HG03025 (cell line): ENCODE results near the gene RBM42.

ENCODE experiments used
- ATAC-seq: cut with Tn5 transposase; IDR thresholded peaks from one replicate; pipeline ENCODE4 v1.9.1; 2021; ENCODE audit warnings: mild to moderate bottlenecking, moderate library complexity; ENCODE audit not compliant: unreplicated experiment, low FRiP score

RBM42 gene

DNA sequence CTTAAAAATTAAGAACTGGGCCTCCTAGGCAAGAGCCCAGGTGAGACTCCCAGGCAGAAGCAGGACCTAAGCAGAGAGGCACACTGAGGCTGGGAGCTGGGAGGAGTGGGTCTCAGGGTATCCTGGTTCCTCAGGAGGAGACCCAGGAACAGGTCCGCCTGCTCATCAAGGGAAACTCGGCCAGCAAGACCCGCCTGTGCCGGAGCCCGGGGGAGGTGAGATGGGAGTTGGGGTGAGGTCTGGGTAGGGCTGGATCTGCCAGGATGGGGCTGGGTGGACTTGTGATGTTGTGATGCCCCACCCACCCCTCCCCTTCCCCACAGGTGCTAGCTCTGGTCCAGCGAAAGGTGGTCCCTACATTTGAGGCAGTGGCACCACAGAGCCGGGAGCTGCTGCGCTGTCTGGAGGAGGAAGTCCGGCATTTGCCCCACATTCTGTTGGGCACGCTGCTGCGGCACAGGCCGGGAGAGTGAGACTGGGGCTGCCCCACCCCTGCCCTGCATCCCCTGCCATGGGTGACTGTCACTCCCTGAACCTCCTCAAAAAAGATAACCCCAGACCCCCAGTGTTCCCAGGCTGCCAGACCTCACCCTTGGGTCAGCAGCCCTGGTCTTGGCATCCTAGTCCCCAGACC, 9.4 kb upstream of the RBM42 start:
- no peak for ATAC-seq

DNA sequence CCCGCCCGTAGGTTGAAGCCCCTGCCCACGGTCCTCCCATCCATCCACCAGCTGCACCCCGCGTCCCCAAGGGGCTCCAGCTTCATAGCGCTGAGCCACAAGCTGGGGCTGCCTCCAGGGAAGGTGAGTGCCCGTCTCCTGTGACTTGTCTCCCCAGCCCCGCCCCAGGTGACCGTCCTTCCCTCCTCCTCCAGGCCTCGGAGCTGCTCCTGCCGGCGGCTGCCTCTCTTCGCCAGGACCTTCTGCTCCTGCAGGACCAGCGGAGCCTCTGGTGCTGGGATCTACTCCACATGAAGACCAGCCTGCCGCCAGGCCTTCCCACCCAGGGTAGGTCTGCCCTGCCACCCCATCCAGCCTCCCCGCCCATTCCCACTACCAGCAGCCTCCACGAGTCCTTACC, 8.8 kb upstream of the RBM42 start:
- ATAC-seq: no peak

DNA sequence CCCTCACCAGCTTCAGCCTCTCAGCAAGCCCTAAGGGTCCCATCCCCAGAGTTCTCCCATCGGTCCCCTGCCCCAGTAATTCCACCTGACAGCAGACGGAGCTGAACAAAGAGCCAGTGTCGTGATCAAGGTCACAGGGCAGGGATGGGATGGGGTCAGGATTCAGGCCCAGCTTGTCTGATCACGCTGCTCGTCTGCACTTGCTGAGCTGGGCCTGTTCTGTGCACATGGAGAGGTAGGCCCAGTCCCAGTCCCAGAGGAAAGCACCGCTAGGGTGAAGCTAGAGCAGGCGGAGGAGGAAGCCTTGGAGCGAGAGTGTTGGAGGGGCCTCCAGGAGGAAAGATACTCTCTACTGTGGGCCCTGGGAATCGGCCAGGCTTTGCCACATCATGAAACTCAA, 7.1 kb upstream of the RBM42 start:
- no peak for ATAC-seq

DNA sequence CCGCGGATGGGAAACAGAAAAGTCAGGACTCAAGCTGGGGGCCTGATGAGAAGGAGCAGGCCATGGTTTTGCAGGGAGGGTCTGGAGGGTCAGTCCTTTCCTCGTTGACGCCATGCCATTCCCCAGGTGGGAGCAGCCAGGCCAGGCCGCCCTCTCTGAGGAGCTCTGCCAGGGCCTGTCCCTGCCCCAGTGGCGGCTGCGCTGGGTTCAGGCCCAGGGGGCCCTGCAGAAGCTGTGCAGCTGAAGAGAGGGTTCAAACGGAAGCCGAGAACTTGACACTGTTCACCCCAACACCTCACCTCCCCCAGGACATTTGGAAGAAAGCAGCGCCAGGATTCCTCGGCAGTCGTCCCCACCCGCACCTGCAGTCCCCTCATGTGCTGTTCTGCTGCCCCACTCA, 6.1 kb upstream of the RBM42 start:
- no peak for ATAC-seq

DNA sequence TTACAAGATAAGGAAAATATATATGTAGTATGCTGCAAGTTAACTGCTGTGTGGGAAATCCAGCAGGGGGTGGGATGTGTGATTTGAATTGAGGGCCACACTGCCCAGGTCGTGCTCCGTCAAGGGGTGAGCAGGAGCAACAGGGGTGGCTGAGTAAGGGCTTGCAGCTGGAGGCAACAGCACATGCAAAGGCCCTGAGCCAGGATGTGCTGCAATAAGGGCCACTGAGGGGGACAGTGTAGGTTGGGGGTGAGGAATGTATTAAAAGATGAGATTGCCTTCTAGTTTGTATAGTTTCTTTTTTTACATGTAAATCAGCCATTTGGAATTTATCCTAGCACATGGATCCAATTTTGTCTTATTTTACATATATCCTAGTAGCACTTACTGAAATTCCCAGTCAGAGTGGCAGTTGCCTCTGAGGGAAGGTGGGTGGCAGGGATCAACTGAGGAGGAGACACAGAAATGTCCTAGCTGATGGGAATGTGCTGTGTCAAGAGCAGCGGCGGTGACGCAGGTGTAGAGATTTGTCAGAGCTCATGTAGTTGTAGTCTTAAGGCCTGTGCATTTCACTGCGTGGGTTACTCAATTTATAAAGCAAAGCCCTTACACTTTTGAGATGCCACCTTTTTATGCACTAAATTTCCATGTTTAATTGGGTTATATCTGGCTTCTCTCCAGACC, 5.4 kb upstream of the RBM42 start:
- no peak for ATAC-seq

DNA sequence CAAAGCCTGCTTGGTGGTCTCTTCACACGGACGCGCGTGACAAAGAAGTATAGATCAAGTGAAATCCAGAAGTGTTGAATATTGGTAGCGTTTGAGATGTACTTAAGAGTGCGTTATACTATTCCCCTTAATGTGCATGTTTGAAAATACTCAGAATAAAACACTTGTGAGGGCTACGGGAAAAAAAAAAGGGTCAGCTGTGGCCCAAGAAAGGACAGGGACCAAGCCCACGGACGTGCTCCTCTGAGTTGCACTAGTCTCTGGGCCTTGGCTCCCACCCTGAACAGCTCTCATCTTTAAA, 622 bp upstream of the RBM42 start:
- ATAC-seq: no peak

DNA sequence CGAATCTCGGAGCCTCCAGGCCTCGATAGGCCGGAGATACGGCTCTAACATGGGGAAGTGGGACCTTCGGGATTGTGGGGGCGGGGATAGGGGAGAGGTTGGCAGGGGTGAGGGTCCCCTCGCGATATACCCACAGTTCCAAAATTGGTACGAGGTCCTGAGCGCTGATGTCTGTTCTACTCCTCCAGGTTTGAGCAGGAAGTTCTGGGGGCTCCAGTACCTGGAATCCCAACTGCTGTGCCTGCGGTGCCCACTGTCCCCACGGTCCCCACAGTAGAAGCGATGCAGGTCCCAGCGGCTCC, 447 bp downstream of the RBM42 start:
- ATAC-seq: no peak

DNA sequence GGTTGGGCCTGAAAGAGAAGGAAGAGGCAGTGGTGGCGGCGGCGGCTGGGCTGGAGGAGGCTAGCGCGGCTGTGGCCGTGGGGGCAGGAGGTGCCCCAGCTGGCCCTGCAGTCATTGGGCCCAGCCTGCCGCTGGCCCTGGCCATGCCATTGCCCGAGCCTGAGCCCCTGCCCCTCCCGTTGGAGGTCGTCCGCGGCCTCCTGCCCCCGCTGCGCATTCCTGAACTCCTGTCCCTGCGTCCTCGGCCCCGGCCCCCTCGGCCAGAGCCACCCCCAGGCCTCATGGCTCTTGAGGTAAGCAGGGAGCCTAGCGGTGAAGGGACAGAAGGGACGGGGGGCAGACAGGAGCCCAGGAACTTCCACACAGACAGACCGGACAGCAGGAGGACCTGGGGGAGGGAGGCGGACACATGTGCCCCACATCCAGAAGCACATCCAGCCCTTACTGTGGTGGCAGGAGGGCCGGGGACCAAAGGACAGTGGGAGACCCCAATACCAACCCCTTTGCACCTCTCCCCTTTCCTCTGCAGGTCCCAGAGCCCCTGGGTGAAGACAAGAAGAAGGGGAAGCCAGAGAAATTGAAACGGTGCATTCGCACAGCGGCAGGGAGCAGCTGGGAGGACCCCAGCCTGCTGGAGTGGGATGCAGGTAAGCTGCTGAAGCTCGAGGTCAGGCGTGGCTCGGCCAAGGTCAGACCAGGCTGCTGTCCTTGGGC, 5.0 kb downstream of the RBM42 start:
- ATAC-seq: no peak

DNA sequence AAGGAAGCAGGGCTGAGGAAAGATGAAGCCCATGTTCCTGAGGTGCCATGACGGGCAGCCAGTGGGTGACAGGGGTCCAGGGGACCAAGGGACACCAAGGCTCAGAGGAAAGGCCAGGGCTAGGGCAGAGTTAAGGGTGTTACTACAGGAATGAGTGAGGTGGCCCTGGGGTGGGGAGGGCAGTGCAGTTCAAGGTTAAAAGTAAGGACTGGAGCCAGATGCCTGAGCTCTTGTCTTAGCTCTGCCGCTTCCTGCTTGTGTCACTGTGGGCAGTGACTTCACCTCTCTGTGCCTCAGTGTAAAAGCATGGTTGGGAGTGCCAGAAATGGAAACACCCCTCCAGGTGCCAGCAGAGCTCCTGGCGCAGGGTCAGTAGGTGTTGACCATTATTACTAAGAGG, 7.8 kb downstream of the RBM42 start:
- no peak for ATAC-seq

DNA sequence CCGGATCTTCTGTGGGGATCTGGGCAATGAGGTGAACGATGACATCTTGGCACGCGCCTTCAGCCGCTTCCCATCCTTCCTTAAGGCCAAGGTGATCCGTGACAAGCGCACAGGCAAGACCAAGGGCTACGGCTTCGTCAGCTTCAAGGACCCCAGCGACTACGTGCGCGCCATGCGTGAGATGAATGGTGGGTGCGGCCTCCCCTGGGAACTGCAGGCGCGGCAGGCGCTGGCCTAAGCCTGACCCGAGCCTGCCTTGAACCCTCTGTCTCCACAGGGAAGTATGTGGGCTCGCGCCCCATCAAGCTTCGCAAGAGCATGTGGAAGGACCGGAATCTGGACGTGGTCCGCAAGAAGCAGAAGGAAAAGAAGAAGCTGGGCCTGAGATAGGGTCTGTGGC, 8.3 kb downstream of the RBM42 start:
- ATAC-seq: no peak

DNA sequence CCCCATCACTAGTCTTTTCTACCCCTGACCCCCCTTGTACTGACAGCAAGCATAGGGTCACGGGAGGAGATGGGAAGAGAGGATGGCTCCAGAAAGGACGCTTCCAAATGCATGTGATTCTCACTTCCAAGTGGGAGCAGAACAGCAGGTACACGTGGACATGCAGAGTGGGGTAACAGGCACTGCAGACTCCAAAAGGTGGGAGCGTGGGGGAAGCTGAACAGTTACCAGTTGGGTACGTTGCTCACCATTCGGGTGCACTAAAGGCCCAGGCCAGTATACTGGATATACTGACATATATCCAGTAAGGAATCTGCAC, 10.4 kb downstream of the RBM42 start:
- ATAC-seq: no peak

DNA sequence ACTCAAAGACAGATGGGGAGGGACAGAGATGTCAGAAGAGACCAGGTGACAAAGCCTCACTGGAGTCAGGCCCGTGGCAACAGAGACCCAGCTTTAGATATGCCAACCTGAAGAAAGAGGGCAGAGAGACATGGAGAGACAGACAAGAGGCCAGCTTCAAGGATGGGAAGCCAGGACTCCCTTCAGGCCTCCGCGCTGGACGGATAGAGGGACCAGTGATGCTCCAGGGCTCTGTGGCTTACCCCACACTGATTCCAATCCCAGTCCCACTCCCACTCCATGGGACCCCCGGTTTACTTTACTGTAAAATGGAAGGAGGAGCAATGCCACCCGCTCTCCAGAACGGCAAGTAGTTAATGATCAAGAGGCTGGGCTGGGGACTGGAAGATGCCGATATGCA, 11.0 kb downstream of the RBM42 start:
- no peak for ATAC-seq

DNA sequence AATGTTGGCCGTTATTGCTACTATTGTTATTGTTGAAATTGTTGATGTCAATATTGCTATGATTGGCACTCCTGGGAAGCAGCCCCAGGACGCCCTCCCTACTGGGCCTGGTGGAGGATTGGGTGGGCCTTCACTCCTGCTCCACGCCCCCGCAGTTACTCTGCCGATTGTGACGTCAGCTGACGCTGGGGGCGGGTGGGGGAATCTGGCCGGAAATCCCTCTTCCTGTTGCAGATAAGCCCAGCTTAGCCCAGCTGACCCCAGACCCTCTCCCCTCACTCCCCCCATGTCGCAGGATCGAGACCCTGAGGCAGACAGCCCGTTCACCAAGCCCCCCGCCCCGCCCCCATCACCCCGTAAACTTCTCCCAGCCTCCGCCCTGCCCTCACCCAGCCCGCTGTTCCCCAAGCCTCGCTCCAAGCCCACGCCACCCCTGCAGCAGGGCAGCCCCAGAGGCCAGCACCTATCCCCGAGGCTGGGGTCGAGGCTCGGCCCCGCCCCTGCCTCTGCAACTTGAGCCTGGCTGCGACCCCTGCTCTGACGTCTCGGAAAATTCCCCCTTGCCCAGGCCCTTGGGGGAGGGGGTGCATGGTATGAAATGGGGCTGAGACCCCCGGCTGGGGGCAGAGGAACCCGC, 12.8 kb downstream of the RBM42 start, which contains the start of gene ETV2:
ETV2 (plus strand) TSS at position 231 of the 637 bp plus-strand sequence. CDS start 716 bp downstream, outside the sequence.
- ATAC-seq: no peak

DNA sequence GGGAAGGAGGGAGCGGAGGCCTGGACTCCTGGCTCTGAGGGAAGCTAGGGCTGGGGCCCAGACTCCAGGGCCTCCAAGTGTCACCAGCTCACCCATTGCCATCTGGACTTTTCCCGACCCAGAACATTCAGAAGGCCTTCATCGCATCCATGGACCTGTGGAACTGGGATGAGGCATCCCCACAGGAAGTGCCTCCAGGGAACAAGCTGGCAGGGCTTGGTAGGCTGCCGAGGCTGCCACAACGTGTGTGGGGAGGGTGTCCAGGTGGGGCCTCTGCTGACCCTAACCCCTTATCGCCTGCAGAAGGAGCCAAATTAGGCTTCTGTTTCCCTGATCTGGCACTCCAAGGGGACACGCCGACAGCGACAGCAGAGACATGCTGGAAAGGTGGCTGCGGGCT, 13.5 kb downstream of the RBM42 start:
- no peak for ATAC-seq

DNA sequence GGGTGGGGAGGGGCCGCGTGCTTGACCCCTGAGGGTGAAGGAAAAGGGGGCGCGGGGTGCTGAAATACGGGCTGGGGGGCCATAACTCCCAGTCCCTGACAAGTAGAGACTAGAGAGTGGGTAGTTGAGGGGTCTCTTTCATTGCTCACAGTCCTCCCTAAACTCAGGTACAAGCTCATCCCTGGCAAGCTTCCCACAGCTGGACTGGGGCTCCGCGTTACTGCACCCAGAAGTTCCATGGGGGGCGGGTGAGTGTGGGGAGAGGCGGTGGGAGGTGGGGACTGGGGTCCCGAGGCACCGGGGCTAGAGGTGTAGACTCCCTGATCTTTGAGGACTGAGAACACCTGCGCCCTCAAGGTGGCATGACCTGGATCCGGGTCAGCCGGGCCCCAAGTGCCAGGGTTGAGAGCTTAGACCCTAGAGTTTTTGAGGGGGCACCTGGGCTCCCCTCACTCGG, 14.0 kb downstream of the RBM42 start:
- ATAC-seq: no peak

DNA sequence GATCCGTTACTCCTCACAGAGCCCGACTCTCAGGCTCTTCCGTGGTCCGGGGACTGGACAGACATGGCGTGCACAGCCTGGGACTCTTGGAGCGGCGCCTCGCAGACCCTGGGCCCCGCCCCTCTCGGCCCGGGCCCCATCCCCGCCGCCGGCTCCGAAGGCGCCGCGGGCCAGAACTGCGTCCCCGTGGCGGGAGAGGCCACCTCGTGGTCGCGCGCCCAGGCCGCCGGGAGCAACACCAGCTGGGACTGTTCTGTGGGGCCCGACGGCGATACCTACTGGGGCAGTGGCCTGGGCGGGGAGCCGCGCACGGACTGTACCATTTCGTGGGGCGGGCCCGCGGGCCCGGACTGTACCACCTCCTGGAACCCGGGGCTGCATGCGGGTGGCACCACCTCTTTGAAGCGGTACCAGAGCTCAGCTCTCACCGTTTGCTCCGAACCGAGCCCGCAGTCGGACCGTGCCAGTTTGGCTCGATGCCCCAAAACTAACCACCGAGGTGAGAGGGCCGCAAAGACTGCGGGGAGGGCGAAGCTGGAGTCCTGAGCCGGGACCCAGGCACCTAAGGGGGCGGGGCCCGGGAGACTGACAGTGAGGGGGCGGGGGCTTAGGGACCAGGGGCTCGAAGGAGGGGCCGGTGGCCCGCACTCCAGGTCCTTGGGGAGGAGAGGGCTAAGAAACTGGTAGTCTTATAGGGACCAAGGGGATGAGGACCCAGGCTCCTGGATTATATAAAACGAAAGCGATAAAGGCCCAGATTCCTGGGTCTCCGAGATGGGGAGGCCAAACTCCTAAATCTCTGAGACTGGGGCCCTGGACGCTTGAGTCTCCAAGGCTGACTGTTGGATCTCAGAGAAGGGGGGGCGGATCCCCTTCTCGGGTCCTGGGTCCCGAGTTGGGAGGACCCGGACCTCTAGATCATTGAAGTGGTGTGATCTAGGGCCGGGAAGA, 14.7 kb downstream of the RBM42 start:
- no peak for ATAC-seq

DNA sequence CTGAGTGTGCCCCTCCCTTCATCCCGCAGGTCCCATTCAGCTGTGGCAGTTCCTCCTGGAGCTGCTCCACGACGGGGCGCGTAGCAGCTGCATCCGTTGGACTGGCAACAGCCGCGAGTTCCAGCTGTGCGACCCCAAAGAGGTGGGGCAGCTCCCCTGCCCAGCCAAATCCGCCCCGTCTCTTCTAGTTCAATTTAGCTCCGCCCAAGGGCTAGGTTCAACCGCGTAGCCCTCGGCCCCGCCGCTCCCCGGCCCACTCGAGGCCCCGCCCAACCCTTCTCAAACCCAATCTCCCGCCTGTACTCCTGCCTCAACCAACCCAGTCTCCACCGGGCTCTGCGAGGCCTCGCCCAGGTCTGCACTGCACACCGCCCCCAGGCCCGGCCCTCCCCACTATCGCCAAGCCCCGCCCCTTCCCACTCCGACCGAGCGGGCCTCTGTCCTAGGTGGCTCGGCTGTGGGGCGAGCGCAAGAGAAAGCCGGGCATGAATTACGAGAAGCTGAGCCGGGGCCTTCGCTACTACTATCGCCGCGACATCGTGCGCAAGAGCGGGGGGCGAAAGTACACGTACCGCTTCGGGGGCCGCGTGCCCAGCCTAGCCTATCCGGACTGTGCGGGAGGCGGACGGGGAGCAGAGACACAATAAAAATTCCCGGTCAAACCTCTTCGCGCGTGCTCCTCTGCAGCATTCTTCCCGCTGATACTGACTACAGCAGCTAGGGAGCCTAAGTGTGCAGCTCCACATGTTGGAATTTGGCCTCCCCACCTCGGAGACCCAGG, 15.6 kb downstream of the RBM42 start:
- ATAC-seq: peak; percentile 60

DNA sequence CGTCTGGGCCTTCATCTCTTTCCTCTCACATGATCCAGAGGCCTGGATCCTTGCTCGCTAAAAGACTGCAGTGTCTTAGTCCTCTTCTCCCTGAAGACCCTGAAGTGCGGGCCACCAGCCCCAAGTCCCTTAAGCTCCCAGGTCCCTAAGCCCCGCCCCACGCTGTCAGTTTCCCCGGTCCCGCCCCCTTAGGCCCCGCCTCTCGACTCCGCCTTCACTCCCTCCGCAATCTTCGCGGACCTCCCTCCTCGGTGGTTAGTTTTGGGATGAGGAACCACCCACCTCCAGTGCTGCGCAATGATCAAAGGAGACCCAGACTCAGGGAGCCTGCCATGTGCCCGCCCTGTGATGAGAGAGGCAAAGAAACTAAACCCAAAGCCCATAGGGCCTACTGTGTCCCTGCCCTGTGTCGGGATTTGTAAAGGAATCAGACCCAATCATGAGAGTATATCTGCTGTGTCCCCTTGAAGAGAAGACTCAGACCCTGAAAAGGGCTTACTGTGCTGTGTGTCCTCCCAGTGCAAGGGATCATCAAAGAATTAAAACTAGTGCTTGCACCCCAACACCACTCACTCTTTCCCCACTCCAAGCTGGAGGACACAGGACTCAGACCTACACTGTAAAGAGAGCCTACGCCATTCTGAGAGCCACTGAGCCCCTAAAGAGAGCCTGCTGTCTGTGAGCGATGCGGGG, 16.3 kb downstream of the RBM42 start:
- no peak for ATAC-seq
